ENCODE data around the gene FAM210A. TPM values are rescaled to one million over a fixed set of nuclear protein-coding genes. Genes with fewer than 3 reads are reported as not detected.

The FAM210A gene
- total and polyA plus RNA-seq, 9 of the 15 experiments (the other 6 are each of a cell fraction or from before 2014, with no cell fraction given) = 8.3 to 41.7 (median 19.1) TPM

GRCh38 chr18:13614641-13615288 is 111.6 kb downstream of the FAM210A start (continued):
- no peak for TF ChIP-seq KDM5B (IDR thresholded peaks at IDR 0.05; ENCODE audit: insufficient replicate concordance, low read depth, low read length)
- peak; percentile 48 for TF ChIP-seq MEIS2 (IDR thresholded peaks at IDR 0.05; ENCODE audit: partially characterized antibody)

GRCh38 chr18:13613591-13614501 is 112.5 kb downstream of the FAM210A start:
- intact Hi-C loops (cut with micrococcal nuclease) = no loop called here
- no peak overlapping the region for H2AFZ ChIP-seq (ENCODE audit: low read depth, low read length)
- BruUV-seq (replicated peaks) = no TSS peak
- TF ChIP-seq ZFP91 (CRISPR knock-in tag; IDR thresholded peaks at IDR 0.05) (no peak), CHAMP1 (IDR thresholded peaks at IDR 0.05) (no peak), UBTF (IDR thresholded peaks at IDR 0.05; ENCODE audit: borderline replicate concordance in 1 of 2, low read depth in 2 of 2, low read length in 2 of 2) (no peak), ZNF511 (CRISPR knock-in tag; IDR thresholded peaks at IDR 0.05) (no peak), HNRNPUL1 (IDR thresholded peaks at IDR 0.05; ENCODE audit: low read length) (no peak), ZNF780A (CRISPR knock-in tag; IDR thresholded peaks at IDR 0.05) (no peak), USF2 (CRISPR knock-in tag; IDR thresholded peaks at IDR 0.05) (no peak), BCOR (IDR thresholded peaks at IDR 0.05) (no peak)

More at GRCh38 chr18:13613591-13614501, 112.5 kb downstream of the FAM210A start:
- ATAC-seq (no peak), DNase-seq (ENCODE audit: extremely low read depth in 1 of 4, low spot score in 3 of 4) (no peak), FAIRE-seq (no peak)
- in situ Hi-C loops (cut with MboI) = no loop called here
- CTCF ChIA-PET (ENCODE audit: low intra/inter-chr PET ratio) = interaction anchor here (0.5 kb wide), 1 partner anchor 66 kb away, joined by 3 read pairs; no protein-coding TSS in a partner anchor
- Histone ChIP-seq H3K4me2 (ENCODE audit: insufficient read depth, low read length) (no peak overlapping the region), H3K27me3 (ENCODE audit: control insufficient read depth in 2 of 2, insufficient read depth in 2 of 2, low read length in 2 of 2) (peaks cover 32 to 55% of the 10 kb centered on the region in 2 experiments), H3K4me3 (no peak overlapping the region), H3K9ac (ENCODE audit: insufficient read depth in 1 of 2, low read depth in 2 of 2, low read length in 2 of 2) (no peak overlapping the region), H3K9me3 (replicated peaks; ENCODE audit: control insufficient read depth, insufficient read depth, low read depth, low read length) (no peaks in the 10 kb centered on the region), H4K20me1 (replicated peaks; ENCODE audit: control insufficient read depth, insufficient read depth, low read length) (no peaks in the 10 kb centered on the region), H3K4me1 (replicated peaks in 1 of 2; ENCODE audit: control insufficient read depth in 2 of 2, insufficient read depth in 2 of 2, low read length in 2 of 2) (peaks cover 0 to 8% of the 10 kb centered on the region in 2 experiments; a peak in 2 of 5 replicates), H3K36me3 (ENCODE audit: control insufficient read depth, insufficient read depth, low read length) (no peaks in the 10 kb centered on the region), H3K79me2 (ENCODE audit: control insufficient read depth, insufficient read depth, low read length) (no peaks in the 10 kb centered on the region), H3K27ac (ENCODE audit: extremely low read depth, low read depth, low read length) (no peak overlapping the region), H3K9me1 (ENCODE audit: control insufficient read depth, insufficient read depth, low read length) (no peaks in the 10 kb centered on the region)
- POLR2A ChIA-PET = no interaction called here
- 4% methylated on average over 21 of the region's 21 CpGs for WGBS (ENCODE audit: insufficient coverage, low coverage, missing lambda C conversion rate)

Data from K562 (cell line).